NCI-H1930 (cell line): ENCODE measurements around the gene TEPSIN.
A peak's percentile ranks its signal among the peaks of the same experiment; 100 is the strongest.
"Not testable (repeated sequence)": the region's sequence is repeated elsewhere in the genome, so short reads cannot be mapped to it uniquely, and the experiment has no call there.

Source experiments
- DNase-seq, 2 experiments: peaks; one replicate each; lab custom pipeline; 2025; lab: John Stamatoyannopoulos, UW

TEPSIN gene

GRCh38 chr17:81235822-81236740 lies 2.8 kb downstream of the TEPSIN start:
- DNase-seq = no peak

GRCh38 chr17:81234940-81235821 lies 3.7 kb downstream of the TEPSIN start:
- DNase-seq = no peak

- DNase-seq = no peak
Observed at GRCh38 chr17:81234506-81234855, 4.4 kb downstream of the TEPSIN start.

- DNase-seq = no peak
Observed at GRCh38 chr17:81233811-81234505, 4.9 kb downstream of the TEPSIN start.

- DNase-seq = no peak
Observed at GRCh38 chr17:81233316-81233715, 5.5 kb downstream of the TEPSIN start.

- DNase-seq = no peak
Observed at GRCh38 chr17:81232616-81233241, 6.1 kb downstream of the TEPSIN start.

- DNase-seq = no peak
Observed at GRCh38 chr17:81231766-81232581, 6.9 kb downstream of the TEPSIN start.

- no peak for DNase-seq
Observed at GRCh38 chr17:81231121-81231645, 7.7 kb downstream of the TEPSIN start.

- DNase-seq = peak in 1 of 2 experiments; percentile 38
Observed at GRCh38 chr17:81230043-81230820, 8.6 kb downstream of the TEPSIN start.

GRCh38 chr17:81229666-81229920 lies 9.3 kb downstream of the TEPSIN start:
- DNase-seq = no peak

- DNase-seq = no peak
Observed at GRCh38 chr17:81228834-81229665, 9.8 kb downstream of the TEPSIN start.

GRCh38 chr17:81228420-81228819 lies 10.4 kb downstream of the TEPSIN start:
- no peak for DNase-seq

GRCh38 chr17:81227630-81228029 lies 11.2 kb downstream of the TEPSIN start:
- not testable (repeated sequence) for DNase-seq

- DNase-seq = peak; percentile 37 to 52
Observed at GRCh38 chr17:81223762-81224130, 15.1 kb downstream of the TEPSIN start.

GRCh38 chr17:81222906-81223761 lies 15.7 kb downstream of the TEPSIN start, which contains the start of gene CEP131:
CEP131 (minus strand) TSS chr17:81222965; CDS start chr17:81220056, 2,909 bp downstream.
- DNase-seq = peak; percentile 98 to 99

- no peak for DNase-seq
Observed at GRCh38 chr17:81222620-81222905, 16.3 kb downstream of the TEPSIN start.

GRCh38 chr17:81221842-81222619 lies 16.8 kb downstream of the TEPSIN start:
- DNase-seq = no peak
